ENCODE measurements around the gene ZKSCAN5. TPM values are rescaled to one million over a fixed set of nuclear protein-coding genes. Genes with fewer than 3 reads are reported as not detected.

Gene ZKSCAN5
- total and polyA plus RNA-seq, 2 experiments from 2014 or later = 4.6 to 13.4 TPM

DNA sequence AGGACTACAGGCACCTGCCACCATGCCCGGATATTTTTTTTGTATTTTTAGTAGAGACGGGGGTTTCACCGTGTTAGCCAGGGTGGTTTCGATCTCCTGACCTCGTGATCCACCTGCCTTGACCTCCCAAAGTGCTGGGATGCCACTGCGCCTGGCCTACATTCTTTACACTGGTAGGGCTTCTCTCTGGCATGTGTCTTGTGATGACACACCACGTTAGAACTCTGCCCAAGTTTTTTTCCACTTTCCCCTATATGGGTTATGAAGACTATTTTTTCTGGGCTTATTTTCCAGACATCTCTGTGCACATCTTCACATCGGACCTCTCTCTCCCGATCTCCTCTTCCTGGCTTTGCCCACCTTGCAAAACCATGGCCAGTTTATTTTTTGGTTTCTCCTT is 36.8 kb downstream of the ZKSCAN5 start:
- no peaks in the 10 kb centered on the region for H3K4me1 Mint-ChIP-seq
- Histone ChIP-seq H2AFZ (no peak overlapping the region), H3K27ac (ENCODE audit: low read depth) (no peak overlapping the region), H3K4me1 (ENCODE audit: insufficient read depth) (no peaks in the 10 kb centered on the region), H3K79me2 (replicated peaks; ENCODE audit: insufficient read depth) (no peaks in the 10 kb centered on the region), H3K36me3 (ENCODE audit: insufficient read depth) (no peaks in the 10 kb centered on the region; the same call in 1 of the 2 replicates), H3K9me2 (ENCODE audit: insufficient read depth) (no peaks in the 10 kb centered on the region), H4K20me1 (replicated peaks; ENCODE audit: insufficient read depth) (no peaks in the 10 kb centered on the region), H3K4me2 (no peak overlapping the region), H3F3A (replicated peaks; ENCODE audit: low read depth) (no peaks in the 10 kb centered on the region), H3K4me3 (no peak overlapping the region), H3K27me3 (ENCODE audit: insufficient read depth) (no peaks in the 10 kb centered on the region)
- H3K27me3 Mint-ChIP-seq (ENCODE audit: insufficient read depth, low read depth, poor library complexity) = peaks cover 11% of the 10 kb centered on the region
- no peak for DNase-seq (ENCODE audit: low spot score)
- H3K36me3 Mint-ChIP-seq (ENCODE audit: low read depth) = peaks cover 43% of the 10 kb centered on the region
- TF ChIP-seq, protein P1, sequence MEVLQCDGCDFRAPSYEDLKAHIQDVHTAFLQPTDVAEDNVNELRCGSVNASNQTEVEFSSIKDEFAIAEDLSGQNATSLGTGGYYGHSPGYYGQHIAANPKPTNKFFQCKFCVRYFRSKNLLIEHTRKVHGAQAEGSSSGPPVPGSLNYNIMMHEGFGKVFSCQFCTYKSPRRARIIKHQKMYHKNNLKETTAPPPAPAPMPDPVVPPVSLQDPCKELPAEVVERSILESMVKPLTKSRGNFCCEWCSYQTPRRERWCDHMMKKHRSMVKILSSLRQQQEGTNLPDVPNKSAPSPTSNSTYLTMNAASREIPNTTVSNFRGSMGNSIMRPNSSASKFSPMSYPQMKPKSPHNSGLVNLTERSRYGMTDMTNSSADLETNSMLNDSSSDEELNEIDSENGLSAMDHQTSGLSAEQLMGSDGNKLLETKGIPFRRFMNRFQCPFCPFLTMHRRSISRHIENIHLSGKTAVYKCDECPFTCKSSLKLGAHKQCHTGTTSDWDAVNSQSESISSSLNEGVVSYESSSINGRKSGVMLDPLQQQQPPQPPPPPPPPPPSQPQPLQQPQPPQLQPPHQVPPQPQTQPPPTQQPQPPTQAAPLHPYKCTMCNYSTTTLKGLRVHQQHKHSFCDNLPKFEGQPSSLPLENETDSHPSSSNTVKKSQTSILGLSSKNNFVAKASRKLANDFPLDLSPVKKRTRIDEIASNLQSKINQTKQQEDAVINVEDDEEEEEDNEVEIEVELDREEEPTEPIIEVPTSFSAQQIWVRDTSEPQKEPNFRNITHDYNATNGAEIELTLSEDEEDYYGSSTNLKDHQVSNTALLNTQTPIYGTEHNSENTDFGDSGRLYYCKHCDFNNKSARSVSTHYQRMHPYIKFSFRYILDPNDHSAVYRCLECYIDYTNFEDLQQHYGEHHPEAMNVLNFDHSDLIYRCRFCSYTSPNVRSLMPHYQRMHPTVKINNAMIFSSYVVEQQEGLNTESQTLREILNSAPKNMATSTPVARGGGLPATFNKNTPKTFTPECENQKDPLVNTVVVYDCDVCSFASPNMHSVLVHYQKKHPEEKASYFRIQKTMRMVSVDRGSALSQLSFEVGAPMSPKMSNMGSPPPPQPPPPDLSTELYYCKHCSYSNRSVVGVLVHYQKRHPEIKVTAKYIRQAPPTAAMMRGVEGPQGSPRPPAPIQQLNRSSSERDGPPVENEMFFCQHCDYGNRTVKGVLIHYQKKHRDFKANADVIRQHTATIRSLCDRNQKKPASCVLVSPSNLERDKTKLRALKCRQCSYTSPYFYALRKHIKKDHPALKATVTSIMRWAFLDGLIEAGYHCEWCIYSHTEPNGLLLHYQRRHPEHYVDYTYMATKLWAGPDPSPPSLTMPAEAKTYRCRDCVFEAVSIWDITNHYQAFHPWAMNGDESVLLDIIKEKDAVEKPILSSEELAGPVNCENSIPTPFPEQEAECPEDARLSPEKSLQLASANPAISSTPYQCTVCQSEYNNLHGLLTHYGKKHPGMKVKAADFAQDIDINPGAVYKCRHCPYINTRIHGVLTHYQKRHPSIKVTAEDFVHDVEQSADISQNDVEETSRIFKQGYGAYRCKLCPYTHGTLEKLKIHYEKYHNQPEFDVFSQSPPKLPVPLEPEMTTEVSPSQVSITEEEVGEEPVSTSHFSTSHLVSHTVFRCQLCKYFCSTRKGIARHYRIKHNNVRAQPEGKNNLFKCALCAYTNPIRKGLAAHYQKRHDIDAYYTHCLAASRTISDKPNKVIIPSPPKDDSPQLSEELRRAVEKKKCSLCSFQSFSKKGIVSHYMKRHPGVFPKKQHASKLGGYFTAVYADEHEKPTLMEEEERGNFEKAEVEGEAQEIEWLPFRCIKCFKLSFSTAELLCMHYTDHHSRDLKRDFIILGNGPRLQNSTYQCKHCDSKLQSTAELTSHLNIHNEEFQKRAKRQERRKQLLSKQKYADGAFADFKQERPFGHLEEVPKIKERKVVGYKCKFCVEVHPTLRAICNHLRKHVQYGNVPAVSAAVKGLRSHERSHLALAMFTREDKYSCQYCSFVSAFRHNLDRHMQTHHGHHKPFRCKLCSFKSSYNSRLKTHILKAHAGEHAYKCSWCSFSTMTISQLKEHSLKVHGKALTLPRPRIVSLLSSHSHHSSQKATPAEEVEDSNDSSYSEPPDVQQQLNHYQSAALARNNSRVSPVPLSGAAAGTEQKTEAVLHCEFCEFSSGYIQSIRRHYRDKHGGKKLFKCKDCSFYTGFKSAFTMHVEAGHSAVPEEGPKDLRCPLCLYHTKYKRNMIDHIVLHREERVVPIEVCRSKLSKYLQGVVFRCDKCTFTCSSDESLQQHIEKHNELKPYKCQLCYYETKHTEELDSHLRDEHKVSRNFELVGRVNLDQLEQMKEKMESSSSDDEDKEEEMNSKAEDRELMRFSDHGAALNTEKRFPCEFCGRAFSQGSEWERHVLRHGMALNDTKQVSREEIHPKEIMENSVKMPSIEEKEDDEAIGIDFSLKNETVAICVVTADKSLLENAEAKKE (CRISPR knock-in tag; IDR thresholded peaks at IDR 0.05) = no peak
- TF ChIP-seq CREB1 (CRISPR knock-in tag; IDR thresholded peaks at IDR 0.05; ENCODE audit: low read depth) = no peak
- no peak for TF ChIP-seq STAT1 (IDR thresholded peaks at IDR 0.05; ENCODE audit: unreplicated experiment)
- no peak for TF ChIP-seq ZNF331 (CRISPR knock-in tag; IDR thresholded peaks at IDR 0.05; ENCODE audit: low read depth)
- TF ChIP-seq EZH2phosphoT487 (IDR thresholded peaks at IDR 0.05; ENCODE audit: unreplicated experiment) = no peak
- TF ChIP-seq NANOG (IDR thresholded peaks at IDR 0.05; ENCODE audit: borderline replicate concordance) = no peak
- TF ChIP-seq, protein P2, sequence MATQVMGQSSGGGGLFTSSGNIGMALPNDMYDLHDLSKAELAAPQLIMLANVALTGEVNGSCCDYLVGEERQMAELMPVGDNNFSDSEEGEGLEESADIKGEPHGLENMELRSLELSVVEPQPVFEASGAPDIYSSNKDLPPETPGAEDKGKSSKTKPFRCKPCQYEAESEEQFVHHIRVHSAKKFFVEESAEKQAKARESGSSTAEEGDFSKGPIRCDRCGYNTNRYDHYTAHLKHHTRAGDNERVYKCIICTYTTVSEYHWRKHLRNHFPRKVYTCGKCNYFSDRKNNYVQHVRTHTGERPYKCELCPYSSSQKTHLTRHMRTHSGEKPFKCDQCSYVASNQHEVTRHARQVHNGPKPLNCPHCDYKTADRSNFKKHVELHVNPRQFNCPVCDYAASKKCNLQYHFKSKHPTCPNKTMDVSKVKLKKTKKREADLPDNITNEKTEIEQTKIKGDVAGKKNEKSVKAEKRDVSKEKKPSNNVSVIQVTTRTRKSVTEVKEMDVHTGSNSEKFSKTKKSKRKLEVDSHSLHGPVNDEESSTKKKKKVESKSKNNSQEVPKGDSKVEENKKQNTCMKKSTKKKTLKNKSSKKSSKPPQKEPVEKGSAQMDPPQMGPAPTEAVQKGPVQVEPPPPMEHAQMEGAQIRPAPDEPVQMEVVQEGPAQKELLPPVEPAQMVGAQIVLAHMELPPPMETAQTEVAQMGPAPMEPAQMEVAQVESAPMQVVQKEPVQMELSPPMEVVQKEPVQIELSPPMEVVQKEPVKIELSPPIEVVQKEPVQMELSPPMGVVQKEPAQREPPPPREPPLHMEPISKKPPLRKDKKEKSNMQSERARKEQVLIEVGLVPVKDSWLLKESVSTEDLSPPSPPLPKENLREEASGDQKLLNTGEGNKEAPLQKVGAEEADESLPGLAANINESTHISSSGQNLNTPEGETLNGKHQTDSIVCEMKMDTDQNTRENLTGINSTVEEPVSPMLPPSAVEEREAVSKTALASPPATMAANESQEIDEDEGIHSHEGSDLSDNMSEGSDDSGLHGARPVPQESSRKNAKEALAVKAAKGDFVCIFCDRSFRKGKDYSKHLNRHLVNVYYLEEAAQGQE (IDR thresholded peaks at IDR 0.05; ENCODE audit: unreplicated experiment) = no peak
- TF ChIP-seq EZH2 (IDR thresholded peaks at IDR 0.05; ENCODE audit: low read depth, unreplicated experiment) = no peak
- TF ChIP-seq, protein P3, sequence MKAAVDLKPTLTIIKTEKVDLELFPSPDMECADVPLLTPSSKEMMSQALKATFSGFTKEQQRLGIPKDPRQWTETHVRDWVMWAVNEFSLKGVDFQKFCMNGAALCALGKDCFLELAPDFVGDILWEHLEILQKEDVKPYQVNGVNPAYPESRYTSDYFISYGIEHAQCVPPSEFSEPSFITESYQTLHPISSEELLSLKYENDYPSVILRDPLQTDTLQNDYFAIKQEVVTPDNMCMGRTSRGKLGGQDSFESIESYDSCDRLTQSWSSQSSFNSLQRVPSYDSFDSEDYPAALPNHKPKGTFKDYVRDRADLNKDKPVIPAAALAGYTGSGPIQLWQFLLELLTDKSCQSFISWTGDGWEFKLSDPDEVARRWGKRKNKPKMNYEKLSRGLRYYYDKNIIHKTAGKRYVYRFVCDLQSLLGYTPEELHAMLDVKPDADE (IDR thresholded peaks at IDR 0.05) = no peak
- no peak for TF ChIP-seq JUNB (IDR thresholded peaks at IDR 0.05; ENCODE audit: unreplicated experiment)
- TF ChIP-seq ZNF114 (CRISPR knock-in tag; IDR thresholded peaks at IDR 0.05) = no peak
- no peak for TF ChIP-seq POLR2AphosphoS5 (IDR thresholded peaks at IDR 0.05; ENCODE audit: low read depth)
- TF ChIP-seq, protein P4, sequence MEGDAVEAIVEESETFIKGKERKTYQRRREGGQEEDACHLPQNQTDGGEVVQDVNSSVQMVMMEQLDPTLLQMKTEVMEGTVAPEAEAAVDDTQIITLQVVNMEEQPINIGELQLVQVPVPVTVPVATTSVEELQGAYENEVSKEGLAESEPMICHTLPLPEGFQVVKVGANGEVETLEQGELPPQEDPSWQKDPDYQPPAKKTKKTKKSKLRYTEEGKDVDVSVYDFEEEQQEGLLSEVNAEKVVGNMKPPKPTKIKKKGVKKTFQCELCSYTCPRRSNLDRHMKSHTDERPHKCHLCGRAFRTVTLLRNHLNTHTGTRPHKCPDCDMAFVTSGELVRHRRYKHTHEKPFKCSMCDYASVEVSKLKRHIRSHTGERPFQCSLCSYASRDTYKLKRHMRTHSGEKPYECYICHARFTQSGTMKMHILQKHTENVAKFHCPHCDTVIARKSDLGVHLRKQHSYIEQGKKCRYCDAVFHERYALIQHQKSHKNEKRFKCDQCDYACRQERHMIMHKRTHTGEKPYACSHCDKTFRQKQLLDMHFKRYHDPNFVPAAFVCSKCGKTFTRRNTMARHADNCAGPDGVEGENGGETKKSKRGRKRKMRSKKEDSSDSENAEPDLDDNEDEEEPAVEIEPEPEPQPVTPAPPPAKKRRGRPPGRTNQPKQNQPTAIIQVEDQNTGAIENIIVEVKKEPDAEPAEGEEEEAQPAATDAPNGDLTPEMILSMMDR (conservative IDR thresholded peaks at IDR 0.05; ENCODE audit: low read depth in 2 of 2) = no peak
- ATAC-seq = no peak
- no peak overlapping the region; the same call in 2 of the 3 replicates for H3K4me3 Mint-ChIP-seq
- peaks cover 92% of the 10 kb centered on the region for H3K9me3 Mint-ChIP-seq
- H3K27ac Mint-ChIP-seq = no peak overlapping the region
